HG03108 (cell line): Measurements from ENCODE around the gene KASH5.
"Not testable (repeated sequence)": the region's sequence is repeated elsewhere in the genome, so short reads cannot be mapped to it uniquely, and the experiment has no call there.

Experiments used
- ATAC-seq: cut with Tn5 transposase; IDR thresholded peaks from one replicate; pipeline ENCODE4 v1.9.1; 2021; ENCODE audit warnings: moderate library complexity; ENCODE audit not compliant: unreplicated experiment

KASH5 gene

DNA sequence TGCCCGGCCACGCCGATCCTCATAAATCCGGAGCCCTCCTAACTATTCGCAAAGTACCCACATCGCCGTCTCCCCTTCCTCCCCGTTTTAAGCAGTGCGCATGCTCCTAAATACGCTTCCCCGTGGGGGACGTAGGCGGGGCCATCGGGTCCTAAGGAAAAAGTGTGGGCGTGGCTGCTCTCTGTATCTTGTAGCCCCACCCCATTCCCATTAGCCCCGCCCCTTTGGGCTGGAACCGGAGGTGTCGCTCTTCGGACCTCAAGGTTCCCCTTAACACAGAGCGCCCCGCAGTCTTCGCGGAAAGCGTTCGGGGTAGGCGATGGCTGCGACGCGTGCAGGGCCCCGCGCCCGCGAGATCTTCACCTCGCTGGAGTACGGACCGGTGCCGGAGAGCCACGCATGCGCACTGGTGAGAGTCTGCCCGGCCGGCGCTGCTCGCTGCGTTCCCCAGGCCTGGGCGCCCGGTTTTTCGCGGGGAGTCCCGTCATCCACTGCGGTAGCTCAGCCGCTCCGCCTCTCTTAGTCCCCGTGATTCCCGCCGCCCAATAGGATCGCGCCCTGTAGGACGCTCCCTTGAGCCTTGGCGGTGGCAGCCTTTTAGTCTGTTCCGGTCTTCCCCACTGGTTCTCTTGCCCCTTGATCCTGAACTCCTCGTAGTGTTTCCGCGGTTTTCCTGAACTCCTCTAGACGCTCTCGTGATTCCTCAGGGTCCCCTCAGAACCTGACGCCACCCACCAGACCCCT, 65.1 kb downstream of the KASH5 start, which contains the start of gene ALDH16A1:
Gene ALDH16A1, plus strand, starts transcription at position 213 of the 744 bp plus-strand sequence. Its CDS starts 107 bp downstream, at position 320.
- peak; percentile 80 for ATAC-seq

- ATAC-seq = no peak
These were observed 65.8 kb downstream of the KASH5 start for GRCh38 chr19:49453757-49454240.

DNA sequence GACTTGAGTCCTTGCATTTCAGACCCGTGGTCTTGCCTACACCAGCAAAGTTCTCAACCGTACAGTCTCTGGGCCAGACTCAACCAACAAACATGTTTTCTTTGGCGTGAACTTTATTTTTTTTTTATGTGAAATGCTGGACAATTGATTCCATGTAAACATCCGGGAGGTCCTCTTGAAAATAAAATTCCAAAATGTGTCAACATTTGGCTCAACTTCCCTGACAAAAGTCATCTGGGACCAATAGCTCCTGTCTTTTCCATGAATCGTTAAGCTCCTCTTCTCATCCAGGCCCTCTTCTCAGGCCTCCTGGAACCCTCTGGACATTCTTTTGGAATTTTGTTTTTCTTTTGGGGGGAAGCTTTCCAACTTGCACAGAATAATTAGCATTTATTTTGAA, 67.7 kb downstream of the KASH5 start:
- no peak for ATAC-seq

GRCh38 chr19:49456326-49456725, 68.3 kb downstream of the KASH5 start:
- ATAC-seq = no peak

DNA sequence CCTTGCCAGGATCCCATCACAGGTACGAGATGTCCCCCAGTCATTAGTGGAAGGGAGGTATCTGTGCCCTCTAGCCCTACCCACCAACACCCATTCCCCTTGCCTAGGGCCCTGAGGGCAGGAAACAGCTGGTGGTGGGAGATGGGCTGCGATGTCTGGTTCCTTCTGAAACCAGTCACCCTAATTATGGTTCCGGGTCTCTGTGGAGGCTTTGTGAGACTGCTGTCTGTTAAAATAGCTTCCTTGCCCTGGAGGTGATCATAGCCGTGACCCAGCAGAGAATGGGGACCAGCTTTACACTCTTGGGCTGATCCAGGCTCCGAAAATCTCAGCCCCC, 70.5 kb downstream of the KASH5 start:
- no peak for ATAC-seq

DNA sequence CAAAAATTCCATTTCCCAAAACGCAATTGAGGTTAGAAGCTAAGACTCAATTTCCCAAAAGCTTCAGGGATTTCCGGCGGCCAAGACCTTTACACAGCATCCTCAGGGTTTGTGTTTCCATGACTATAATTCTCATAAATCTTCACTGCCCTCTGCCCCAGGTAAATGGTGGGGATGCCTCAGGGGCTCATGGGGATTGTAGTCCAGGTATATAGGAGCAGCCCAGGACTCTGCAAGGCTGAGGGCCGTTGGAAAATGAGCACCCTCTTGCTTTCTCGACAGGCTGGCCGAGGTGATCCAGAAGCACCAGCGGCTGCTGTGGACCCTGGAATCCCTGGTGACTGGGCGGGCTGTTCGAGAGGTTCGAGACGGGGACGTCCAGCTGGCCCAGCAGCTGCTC, 71.3 kb downstream of the KASH5 start:
- ATAC-seq = no peak

GRCh38 chr19:49461130-49461529, 73.1 kb downstream of the KASH5 start:
- not testable (repeated sequence) for ATAC-seq

DNA sequence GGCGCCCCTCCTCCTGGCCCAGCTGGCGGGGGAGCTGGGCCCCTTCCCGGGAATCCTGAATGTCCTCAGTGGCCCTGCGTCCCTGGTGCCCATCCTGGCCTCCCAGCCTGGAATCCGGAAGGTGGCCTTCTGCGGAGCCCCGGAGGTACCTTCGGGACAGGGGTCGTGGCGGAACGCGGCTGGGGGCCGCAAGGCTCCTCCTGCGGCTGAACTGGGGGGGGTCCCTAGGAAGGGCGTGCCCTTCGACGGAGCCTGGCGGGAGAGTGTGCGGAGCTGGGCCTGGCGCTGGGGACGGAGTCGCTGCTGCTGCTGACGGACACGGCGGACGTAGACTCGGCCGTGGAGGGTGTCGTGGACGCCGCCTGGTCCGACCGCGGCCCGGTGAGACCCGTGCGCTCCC, 73.6 kb downstream of the KASH5 start:
- no peak for ATAC-seq

GRCh38 chr19:49462492-49462891, 74.4 kb downstream of the KASH5 start:
- no peak for ATAC-seq

DNA sequence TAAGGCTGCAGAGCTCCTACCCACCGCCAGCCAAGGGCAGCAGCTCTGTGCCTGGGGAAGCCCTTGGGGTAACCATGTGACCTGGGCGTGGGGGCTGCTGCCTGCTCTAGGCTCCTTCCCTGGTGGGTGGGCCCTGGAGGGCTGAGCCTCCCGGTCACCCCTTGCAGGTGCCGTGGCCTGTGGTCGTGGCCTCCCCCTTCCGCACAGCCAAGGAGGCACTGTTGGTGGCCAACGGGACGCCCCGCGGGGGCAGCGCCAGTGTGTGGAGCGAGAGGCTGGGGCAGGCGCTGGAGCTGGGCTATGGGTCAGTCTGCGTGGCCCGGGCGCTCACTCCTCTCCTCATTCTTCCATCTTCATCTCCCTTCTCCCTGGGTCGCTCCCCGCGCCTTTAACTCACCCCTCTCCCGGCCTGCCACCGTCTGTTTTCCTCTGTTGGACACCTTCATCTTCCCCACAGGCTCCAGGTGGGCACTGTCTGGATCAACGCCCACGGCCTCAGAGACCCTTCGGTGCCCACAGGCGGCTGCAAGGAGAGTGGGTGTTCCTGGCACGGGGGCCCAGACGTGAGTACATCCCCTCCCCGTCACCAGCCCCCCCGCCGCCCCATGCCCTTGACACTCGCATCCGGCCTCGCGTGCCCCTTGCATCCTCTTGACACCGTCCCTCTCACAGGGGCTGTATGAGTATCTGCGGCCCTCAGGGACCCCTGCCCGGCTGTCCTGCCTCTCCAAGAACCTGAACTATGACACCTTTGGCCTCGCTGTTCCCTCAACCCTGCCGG, 76.1 kb downstream of the KASH5 start:
- no peak for ATAC-seq

DNA sequence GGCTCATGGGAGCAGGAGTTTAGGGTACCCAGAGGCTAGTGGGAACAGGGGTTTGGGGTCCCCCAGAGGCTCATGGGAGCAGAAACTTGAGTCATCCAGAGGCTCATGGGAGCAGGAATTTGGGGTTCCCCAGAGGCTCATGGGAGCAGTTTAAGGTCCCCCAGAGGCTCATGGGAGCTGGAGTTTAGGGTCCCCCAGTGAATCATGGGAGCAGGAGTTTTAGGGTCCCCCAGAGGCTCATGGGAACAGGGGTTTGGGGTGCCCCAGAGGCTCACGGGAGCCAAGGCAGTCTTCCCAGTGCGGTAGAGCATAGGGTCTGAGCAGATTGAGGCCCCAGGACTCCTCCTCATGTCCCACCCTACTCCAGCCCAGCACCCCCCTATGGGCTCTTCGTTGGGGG, 77.3 kb downstream of the KASH5 start:
- no peak for ATAC-seq
